Lower lobe of right lung (tissue), 1 donor: ENCODE results near the gene GNAT2. TPM values are rescaled to one million over a fixed set of nuclear protein-coding genes. Genes with fewer than 3 reads are reported as not detected.

Experiments used
- total RNA-seq: library from RNA; stranded (reverse); fragmentation: NEBNext Ultra II Directional; extraction: Animal tissue kit (Norgen Biotek cat#: 25700); gene quantifications from one replicate; pipeline ENCODE4 v1.2.1, GENCODE V29; 2021
- donor health status: DM: no; HTN: yes; CAD: no; lungs with severe emphysema.

GNAT2 gene
- total RNA-seq, 1 donor from 2014 or later: not detected

Other genes starting within 250 kb of the GNAT2 start
- gene SORT1, start 221.7 kb downstream of the GNAT2 start, total RNA-seq: 178 TPM
- 55.4 TPM for gene PSMA5, start 193.2 kb downstream of the GNAT2 start, total RNA-seq
- gene SYPL2, start 153.1 kb downstream of the GNAT2 start, total RNA-seq: 1.5 TPM
- gene ATXN7L2, start 135.7 kb downstream of the GNAT2 start, total RNA-seq: 3.8 TPM
- 15.1 TPM for gene CYB561D1, start 125.5 kb downstream of the GNAT2 start, total RNA-seq
- 9.1 TPM for gene AMIGO1, start 109.9 kb downstream of the GNAT2 start, total RNA-seq
- not detected for gene GPR61, start 79.7 kb downstream of the GNAT2 start, total RNA-seq
- 6.7 TPM for gene GNAI3, start 71.0 kb downstream of the GNAT2 start, total RNA-seq
- 55.9 TPM for gene AMPD2, start 221 bp upstream of the GNAT2 start, total RNA-seq
- gene GSTM4, start 36.5 kb upstream of the GNAT2 start, total RNA-seq: 15.7 TPM
- 35.7 TPM for gene GSTM2, start 48.4 kb upstream of the GNAT2 start, total RNA-seq
- not detected for gene GSTM1, start 68.2 kb upstream of the GNAT2 start, total RNA-seq
- 11.7 TPM for gene GSTM5, start 92.6 kb upstream of the GNAT2 start, total RNA-seq
- 18.5 TPM for gene GSTM3, start 121.4 kb upstream of the GNAT2 start, total RNA-seq
- gene EPS8L3, start 144.3 kb upstream of the GNAT2 start, total RNA-seq: not detected